Activated CD8-positive, alpha-beta memory T cell treated with anti-CD3 and anti-CD28 coated beads, Interleukin-2, amount 50 U/mL, for 24 hours (primary cell): ENCODE results near the gene HIGD2A.

Experiments used
- DNase-seq: peaks from one replicate; pipeline ENCODE4 v3.0.0-alpha.2; 2020; ENCODE audit errors: extremely low read depth

Gene HIGD2A

GRCh38 chr5:176388444-176389134, at the start of gene HIGD2A, which contains the start of gene NOP16:
TSS of gene HIGD2A (plus strand) at chr5:176388751. CDS start at chr5:176388820, 69 bp downstream.
TSS of gene NOP16 (minus strand) at chr5:176388598. CDS start at chr5:176388539, 59 bp downstream.
- DNase-seq: peak; percentile 100

GRCh38 chr5:176339304-176339703, 49.2 kb upstream of the HIGD2A start:
- no peak for DNase-seq

GRCh38 chr5:176341325-176342157, 47.0 kb upstream of the HIGD2A start:
- DNase-seq: no peak

- no peak for DNase-seq
Measured at GRCh38 chr5:176342158-176342483, 46.4 kb upstream of the HIGD2A start.

- DNase-seq: no peak
Measured at GRCh38 chr5:176342766-176343458, 45.6 kb upstream of the HIGD2A start.

- DNase-seq: no peak
Measured at GRCh38 chr5:176350416-176350815, 38.1 kb upstream of the HIGD2A start.

GRCh38 chr5:176352116-176352878, 36.3 kb upstream of the HIGD2A start:
- DNase-seq: no peak

- DNase-seq: no peak
Measured at GRCh38 chr5:176353533-176353932, 35.0 kb upstream of the HIGD2A start.

- no peak for DNase-seq
Measured at GRCh38 chr5:176355400-176356178, 33.0 kb upstream of the HIGD2A start.

GRCh38 chr5:176356179-176356566, 32.4 kb upstream of the HIGD2A start:
- no peak for DNase-seq

- DNase-seq: no peak
Measured at GRCh38 chr5:176359658-176360057, 28.9 kb upstream of the HIGD2A start.

GRCh38 chr5:176360894-176361436, 27.6 kb upstream of the HIGD2A start:
- no peak for DNase-seq

GRCh38 chr5:176361437-176362232, 26.9 kb upstream of the HIGD2A start, which contains the start of gene KIAA1191:
TSS of gene KIAA1191 (minus strand) at chr5:176361764. CDS start at chr5:176359508, 2,256 bp downstream.
- peak; percentile 87 for DNase-seq

- no peak for DNase-seq
Measured at GRCh38 chr5:176362233-176362490, 26.4 kb upstream of the HIGD2A start.

- DNase-seq: no peak
Measured at GRCh38 chr5:176364765-176365350, 23.7 kb upstream of the HIGD2A start.

GRCh38 chr5:176365351-176366231, 23.0 kb upstream of the HIGD2A start, which contains the start of gene ARL10:
TSS of gene ARL10 (plus strand) at chr5:176365487. CDS start at chr5:176365564, 77 bp downstream.
- DNase-seq: no peak

- no peak for DNase-seq
Measured at GRCh38 chr5:176366232-176366894, 22.2 kb upstream of the HIGD2A start.

GRCh38 chr5:176368726-176369125, 19.8 kb upstream of the HIGD2A start:
- DNase-seq: no peak
